ENCODE data around the gene AKAP6.

Gene AKAP6

GRCh38 chr14:32478050-32478449 is 149.0 kb downstream of the AKAP6 start:
- DNase-seq (ENCODE audit: low read depth): no peak

- DNase-seq (ENCODE audit: low read depth): no peak
These were observed 151.2 kb downstream of the AKAP6 start for GRCh38 chr14:32480337-32480736.

- DNase-seq (ENCODE audit: low read depth): no peak
These were observed 152.6 kb downstream of the AKAP6 start for GRCh38 chr14:32481707-32482106.

GRCh38 chr14:32491416-32492016 is 162.4 kb downstream of the AKAP6 start:
- DNase-seq (ENCODE audit: low read depth): no peak

DNA sequence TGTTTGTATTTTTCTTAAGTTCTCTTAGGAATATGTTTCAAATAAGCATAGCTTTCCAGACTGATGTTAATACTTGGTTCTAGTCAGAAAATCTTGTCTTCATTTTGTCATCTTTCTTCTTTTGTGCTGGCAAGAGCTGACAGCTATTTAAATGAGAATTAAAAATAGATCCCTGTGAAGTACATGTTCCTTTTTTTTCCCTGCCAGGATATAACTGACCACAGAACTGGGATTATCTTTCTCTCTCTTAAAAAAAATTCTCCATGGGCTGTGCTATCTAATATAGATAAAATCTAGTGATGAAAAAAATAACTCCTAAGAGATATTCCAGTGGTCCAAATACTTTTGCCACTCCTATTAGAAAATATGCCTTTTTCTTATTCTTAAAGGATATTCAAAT is 163.4 kb downstream of the AKAP6 start:
- DNase-seq (ENCODE audit: low read depth): no peak

- no peak for DNase-seq (ENCODE audit: low read depth)
These were observed 165.7 kb downstream of the AKAP6 start for GRCh38 chr14:32494609-32495434.

DNA sequence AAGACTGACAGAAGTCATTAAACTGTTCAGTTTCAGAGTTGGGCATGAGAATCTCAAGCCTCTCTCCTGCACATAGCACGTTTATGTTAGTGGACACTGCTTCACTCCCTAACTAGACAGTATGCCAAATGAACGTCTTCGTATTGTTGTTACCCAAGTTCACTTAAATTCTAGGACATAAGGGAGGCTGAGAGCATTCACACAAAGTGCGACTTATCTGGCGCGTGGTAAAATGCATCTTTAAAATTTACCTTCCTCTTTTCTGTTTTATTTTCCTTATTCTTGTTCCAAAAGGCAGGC is 166.3 kb downstream of the AKAP6 start:
- no peak for DNase-seq (ENCODE audit: low read depth)

DNA sequence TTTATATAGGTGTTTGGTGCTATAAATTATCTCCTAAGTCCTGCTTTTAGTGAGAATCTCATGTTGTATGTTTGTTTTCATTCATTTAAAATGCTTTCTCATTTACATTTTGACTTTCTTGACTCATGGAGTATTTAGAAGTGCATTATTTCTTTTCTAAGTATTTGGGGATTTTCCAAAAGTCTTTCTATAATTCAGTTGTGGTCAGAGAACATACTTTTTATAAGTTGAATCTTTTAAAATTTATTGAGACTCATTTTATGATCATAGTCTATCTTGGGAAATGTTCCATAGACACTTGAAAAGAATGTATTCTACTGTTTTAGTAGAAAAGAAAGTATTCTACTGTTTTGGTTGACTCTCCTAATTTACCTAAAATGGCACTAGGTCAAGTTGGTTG is 168.2 kb downstream of the AKAP6 start:
- no peak for DNase-seq (ENCODE audit: low read depth)

DNA sequence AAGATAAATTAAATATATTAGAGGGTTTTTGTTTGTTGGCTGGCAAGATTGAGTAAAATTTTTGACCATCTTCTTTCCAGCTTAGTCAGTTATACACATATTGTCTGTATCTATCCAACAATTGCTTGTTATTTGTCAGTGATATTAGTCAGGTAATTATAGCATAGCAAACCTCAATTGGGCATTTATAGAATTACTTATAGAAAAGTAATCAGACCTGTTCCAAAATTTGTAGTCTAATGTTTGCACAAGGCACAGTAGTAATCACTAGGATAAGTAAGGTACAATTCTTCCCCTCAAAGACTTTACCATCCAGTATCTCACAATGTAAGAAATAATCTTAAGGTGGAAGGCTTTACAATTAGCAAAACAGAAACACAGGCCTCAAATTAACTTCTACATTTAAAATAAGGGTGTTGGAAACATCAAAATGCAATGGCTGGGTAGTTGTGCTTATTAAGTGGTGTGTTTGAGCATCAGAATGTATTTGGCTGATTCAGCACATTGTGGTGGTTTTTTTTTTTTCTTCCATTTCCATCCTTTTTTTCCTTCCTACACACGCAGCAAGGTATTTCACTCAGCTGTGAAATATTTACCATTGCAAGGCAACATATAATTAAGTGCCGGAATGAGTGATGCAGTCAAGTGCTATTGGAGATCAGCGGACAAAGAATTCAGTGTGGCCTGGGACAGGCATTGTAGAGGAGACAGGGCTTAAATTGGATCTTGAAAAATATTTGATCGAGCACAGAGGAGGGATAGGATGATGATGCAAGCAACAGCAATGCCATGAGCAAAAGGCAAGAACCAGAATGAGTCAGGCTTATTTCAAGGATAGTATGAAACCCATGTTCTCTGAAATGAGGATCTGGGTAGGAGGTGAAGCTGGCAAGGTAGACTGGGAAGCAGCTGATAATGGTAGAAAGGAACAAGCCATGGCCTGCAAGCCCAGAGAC is 178.2 kb downstream of the AKAP6 start:
- DNase-seq (ENCODE audit: low read depth): no peak

GRCh38 chr14:32508281-32508680 is 179.2 kb downstream of the AKAP6 start:
- no peak for DNase-seq (ENCODE audit: low read depth)

DNA sequence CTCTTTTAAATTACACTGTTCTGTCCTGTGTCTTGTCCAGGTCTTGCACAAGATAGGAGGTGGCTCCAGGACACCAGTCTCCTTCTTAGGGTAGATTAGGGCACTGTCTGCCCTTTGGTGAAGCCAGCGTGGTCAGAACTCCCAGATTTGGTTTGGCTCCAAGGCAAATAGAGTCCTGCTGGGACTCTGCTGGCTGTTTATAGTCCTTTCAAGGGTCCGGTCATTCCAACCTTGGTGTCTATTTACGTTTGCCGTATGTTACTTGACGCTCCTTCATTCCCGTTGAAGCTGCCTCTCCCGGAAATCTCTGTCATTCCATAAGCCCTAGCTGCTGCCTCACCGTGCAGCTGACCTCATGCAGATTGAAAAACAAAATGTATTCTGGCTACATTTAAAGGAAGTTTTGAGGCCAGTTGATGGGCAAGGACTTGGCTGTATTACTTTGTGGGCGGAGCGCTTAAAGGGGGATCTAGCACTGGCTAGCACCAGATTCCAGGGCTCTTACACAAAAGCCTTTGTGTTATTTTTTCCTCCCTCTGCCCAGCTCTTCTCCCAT is 180.6 kb downstream of the AKAP6 start:
- DNase-seq (ENCODE audit: low read depth): no peak

- no peak for DNase-seq (ENCODE audit: low read depth)
These were observed 181.7 kb downstream of the AKAP6 start for GRCh38 chr14:32510815-32511214.

DNA sequence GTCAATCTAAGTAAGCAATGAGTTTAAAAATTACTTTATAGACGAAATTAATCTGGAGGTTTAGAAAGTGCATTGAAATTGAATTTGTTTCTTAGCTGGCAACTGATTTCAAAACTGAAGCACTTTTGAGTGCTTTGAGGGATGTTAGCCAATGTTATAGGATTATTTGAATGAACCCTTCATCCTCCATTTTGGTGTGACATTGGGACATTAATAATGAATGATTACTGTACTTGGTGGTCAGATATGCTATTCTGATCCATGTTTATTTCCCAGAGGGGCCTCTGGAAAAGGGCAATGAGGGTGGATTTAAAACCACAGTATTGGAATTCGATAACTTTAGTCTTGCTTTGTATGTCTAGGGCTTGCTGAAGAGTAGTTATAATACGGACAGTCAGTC is 183.2 kb downstream of the AKAP6 start:
- DNase-seq (ENCODE audit: low read depth): no peak

DNA sequence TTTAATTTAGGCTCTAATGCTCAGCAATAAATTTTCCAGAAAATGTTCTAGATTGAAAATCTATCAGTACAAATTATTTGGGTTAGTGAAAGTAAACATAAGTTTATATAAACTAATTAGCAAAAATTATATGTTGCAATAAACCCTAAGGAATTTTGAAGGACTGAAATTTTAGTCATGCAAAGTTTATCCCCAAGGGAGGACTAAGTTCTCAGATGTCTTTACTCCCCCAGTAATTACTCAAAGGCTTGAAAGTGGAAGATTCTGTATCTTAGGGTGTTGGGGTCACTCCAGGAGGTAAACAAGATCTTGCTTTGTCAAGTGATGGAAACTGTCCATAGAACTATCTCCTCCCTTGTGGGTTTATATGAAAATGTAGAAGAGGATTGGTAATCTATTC is 183.7 kb downstream of the AKAP6 start:
- no peak for DNase-seq (ENCODE audit: low read depth)

DNA sequence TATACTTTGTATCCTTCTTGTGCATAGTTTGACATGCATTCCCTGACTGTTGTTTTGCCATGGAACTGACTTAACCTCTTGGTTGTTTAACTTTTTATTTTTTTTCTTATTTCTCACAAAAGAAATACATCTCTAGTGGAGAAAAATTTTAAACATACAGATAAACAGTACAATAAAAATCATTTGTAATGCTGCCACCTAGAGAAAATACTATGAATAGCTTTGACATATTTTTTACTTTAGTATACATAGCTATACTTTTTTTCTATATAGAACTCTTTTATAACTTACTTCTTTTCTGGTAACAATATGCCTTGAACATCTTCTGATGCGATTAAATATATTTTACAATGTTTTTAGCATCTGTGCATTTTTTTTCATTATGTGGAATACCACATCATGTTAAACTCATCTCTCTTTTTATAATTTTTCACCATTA is 184.5 kb downstream of the AKAP6 start:
- no peak for DNase-seq (ENCODE audit: low read depth)

DNA sequence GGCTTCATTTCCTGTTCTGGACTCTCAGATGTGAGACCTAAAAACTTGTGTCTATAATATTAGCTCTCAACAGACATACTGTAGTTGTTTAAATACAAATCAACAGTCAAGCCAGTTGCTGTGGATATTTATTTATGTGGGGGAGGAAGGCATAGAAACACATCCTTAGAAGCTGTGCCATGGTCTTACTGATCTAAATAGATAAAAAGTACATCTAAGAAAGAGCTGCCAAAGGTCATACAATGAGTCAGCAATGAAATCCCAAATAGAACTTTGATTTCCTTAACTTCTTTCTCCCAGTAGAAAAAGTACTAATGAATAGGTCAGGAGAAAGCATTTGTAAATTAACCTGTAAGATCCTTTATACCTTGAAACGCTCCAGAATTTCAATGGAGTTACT is 185.1 kb downstream of the AKAP6 start:
- no peak for DNase-seq (ENCODE audit: low read depth)

GRCh38 chr14:32514681-32515080 is 185.6 kb downstream of the AKAP6 start:
- DNase-seq (ENCODE audit: low read depth): no peak

- DNase-seq (ENCODE audit: low read depth): no peak
These were observed 195.7 kb downstream of the AKAP6 start for GRCh38 chr14:32524609-32525375.

DNA sequence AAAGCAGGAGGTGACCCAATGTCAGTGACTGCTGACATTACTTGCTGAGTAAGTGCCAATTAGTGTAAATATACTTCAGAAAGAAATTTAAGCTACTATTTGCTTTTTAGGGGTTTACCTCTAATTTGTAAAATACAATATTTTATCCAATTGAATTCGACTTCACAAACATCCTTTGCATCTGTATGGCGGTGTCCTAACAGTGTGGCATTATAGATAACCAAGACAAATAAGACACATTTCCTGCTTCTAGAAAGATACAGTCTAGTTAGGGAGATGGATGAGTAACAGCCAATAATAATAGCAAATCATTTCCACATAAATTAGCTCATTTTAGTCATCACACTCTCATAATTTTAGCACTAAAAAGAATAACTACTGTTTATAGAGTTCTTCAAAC is 196.5 kb downstream of the AKAP6 start:
- DNase-seq (ENCODE audit: low read depth): no peak

- DNase-seq (ENCODE audit: low read depth): no peak
These were observed 201.7 kb downstream of the AKAP6 start for GRCh38 chr14:32530800-32531199.

- DNase-seq (ENCODE audit: low read depth): no peak
These were observed 202.9 kb downstream of the AKAP6 start for GRCh38 chr14:32531942-32532515.

All from CMK (cell line).